ENCODE measurements around the gene ANKRD11. TPM values are rescaled to one million over a fixed set of nuclear protein-coding genes. Genes with fewer than 3 reads are reported as not detected.

Gene ANKRD11
- total and polyA plus RNA-seq, 8 donors: 90.7 to 123 (median 98.4) TPM

DNA sequence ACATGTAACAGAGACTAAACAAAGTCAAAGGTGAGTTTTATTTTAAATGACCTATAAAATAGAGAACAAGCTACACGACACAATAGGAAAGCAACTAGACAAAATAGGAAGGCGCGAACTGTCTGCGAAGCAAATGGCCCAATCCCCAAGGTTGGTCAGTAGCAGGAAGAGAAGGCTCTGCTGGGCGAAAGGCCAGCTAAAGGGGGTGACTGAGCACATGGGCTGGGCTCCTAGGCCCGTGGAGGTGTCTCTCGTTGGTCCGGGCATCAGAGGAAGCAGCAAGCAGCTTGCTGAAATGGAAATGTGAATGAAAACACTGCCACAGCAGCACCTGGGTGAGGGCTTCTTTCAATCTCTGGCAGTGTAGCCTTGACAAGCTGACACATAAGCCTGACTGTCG lies 143.5 kb downstream of the ANKRD11 start:
- TF ChIP-seq, protein P1, sequence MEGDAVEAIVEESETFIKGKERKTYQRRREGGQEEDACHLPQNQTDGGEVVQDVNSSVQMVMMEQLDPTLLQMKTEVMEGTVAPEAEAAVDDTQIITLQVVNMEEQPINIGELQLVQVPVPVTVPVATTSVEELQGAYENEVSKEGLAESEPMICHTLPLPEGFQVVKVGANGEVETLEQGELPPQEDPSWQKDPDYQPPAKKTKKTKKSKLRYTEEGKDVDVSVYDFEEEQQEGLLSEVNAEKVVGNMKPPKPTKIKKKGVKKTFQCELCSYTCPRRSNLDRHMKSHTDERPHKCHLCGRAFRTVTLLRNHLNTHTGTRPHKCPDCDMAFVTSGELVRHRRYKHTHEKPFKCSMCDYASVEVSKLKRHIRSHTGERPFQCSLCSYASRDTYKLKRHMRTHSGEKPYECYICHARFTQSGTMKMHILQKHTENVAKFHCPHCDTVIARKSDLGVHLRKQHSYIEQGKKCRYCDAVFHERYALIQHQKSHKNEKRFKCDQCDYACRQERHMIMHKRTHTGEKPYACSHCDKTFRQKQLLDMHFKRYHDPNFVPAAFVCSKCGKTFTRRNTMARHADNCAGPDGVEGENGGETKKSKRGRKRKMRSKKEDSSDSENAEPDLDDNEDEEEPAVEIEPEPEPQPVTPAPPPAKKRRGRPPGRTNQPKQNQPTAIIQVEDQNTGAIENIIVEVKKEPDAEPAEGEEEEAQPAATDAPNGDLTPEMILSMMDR (IDR thresholded peaks at IDR 0.05): no peak
- Histone ChIP-seq H3K4me1 (peaks cover 11 to 48% of the 10 kb centered on the region in 2 donors), H3K27ac (no peak overlapping the region), H3K9me3 (no peaks in the 10 kb centered on the region), H3K36me3 (peaks cover 0 to 2% of the 10 kb centered on the region in 2 donors), H3K4me3 (no peak overlapping the region), H3K27me3 (no peaks in the 10 kb centered on the region)
- no peak for ATAC-seq
- no peak for DNase-seq
- intact Hi-C loops (cut with DNase I): no loop called here

DNA sequence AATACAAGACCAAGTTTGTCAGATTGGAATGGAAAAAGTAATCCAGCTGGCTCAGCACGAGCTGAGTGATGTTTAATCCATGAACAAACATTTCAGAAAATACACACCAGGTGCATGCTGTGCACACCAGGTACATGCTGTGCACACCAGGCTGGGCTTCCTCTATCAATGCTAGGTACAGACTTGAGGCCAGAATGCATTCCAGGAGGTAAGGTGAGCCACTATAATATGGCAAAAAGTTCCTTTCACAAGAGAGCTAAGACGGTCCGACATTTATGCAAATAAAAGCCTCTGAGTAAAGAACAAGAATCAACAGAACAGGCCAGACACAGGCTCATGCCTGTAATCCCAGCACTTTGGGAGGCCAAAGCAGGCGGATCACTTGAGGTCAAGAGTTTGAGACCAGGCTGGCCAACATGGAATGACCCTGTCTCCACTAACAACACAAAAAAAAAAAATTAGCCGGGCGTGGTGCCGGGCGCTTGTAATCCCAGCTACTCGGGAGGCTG lies 144.7 kb downstream of the ANKRD11 start:
- Histone ChIP-seq H3K36me3 (no peaks in the 10 kb centered on the region), H3K27ac (peak overlapping the region in 1 of 2 donors; percentile 33), H3K9me3 (no peaks in the 10 kb centered on the region), H3K27me3 (no peaks in the 10 kb centered on the region), H3K4me3 (no peak overlapping the region), H3K4me1 (peaks cover 11 to 46% of the 10 kb centered on the region in 2 donors)
- no peak for DNase-seq
- ATAC-seq: peak; percentile 72
- TF ChIP-seq, protein P1 (IDR thresholded peaks at IDR 0.05): no peak
- intact Hi-C loops (cut with DNase I): no loop called here

DNA sequence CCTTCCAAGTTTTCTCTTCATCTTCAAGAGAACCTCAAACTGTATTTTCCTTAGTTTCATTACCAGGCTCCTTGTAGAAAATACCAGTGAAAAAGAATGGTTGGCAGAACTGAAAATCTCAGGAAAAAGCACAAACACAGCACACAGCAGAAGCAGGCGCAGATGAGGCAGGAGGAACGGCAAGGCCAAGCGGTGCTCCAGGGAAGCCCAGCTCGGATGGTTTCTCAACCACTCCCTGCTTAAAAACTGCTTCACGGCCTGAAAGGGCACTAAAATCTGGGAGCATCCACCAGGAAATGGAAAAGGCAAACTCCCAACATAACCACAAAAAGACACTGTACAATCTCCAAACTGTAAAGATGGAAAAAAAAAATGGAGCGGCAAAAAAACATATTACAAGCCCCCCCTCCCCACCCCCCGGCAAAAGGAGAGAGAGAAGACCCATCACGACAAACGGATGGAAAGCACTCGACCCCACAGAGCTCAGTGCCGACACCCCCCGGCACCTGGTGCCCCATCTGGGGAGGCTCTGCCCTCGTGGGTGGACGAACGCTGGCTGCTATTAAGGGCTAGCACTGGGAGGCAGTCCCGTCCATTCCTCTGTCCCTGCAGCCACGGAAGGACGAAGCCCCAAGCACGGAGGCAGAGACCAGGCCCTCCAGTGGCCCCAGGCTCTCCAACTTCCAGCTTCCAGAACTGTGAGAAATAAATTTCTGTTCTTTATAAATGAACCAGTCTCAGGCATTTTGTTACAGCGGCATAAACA lies 145.3 kb downstream of the ANKRD11 start:
- ATAC-seq: peak; percentile 58
- TF ChIP-seq, protein P1 (IDR thresholded peaks at IDR 0.05): no peak
- Histone ChIP-seq H3K27me3 (no peaks in the 10 kb centered on the region), H3K36me3 (peaks cover 0 to under 1% of the 10 kb centered on the region in 2 donors), H3K9me3 (no peaks in the 10 kb centered on the region), H3K27ac (peak overlapping the region; percentile 8 to 33), H3K4me3 (no peak overlapping the region), H3K4me1 (peaks cover 11 to 42% of the 10 kb centered on the region in 2 donors)
- intact Hi-C loops (cut with DNase I): no loop called here
- peak in 1 of 4 donors; percentile 27 for DNase-seq

DNA sequence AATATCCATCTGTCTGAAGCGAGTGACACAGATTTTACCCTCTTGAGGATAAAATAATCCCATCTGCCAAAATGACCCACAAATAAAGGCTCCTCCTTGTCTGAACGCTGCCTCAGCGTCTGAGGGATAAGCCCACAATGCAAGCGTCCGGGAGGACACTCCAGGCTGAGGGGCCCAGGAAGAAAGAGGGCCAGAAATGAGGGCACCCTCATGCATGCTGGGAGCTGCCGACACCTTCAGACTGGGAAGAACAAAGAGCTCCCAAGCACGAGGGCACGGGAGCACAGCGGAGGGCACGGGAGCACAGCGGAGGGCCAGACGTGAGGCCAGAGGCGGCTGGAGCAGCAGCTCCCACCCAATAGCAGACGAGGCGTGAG lies 145.9 kb downstream of the ANKRD11 start:
- H3K9me3 ChIP-seq: no peaks in the 10 kb centered on the region
- no peak for ATAC-seq
- peak overlapping the region in 1 of 2 donors; percentile 8 for H3K27ac ChIP-seq
- peaks cover 0 to 3% of the 10 kb centered on the region in 2 donors for H3K36me3 ChIP-seq
- intact Hi-C loops (cut with DNase I): no loop called here
- H3K4me3 ChIP-seq: no peak overlapping the region
- H3K4me1 ChIP-seq: peaks cover 11 to 40% of the 10 kb centered on the region in 2 donors
- TF ChIP-seq, protein P1 (IDR thresholded peaks at IDR 0.05): no peak
- no peaks in the 10 kb centered on the region for H3K27me3 ChIP-seq
- DNase-seq: peak in 1 of 4 donors; percentile 7

Measured in left lung (tissue), 10 donors.